Measurements from ENCODE around the gene PPP1R16B.

PPP1R16B gene

GRCh38 chr20:38855356-38855755 lies 49.9 kb downstream of the PPP1R16B start:
- Histone ChIP-seq H4K91ac (ENCODE audit: low read depth, low read length, poor library complexity) (no peak overlapping the region), H2BK5ac (ENCODE audit: low read length) (no peak overlapping the region), H3K4me2 (ENCODE audit: insufficient read depth, low read length, poor library complexity, severe bottlenecking) (no peak overlapping the region), H2BK15ac (ENCODE audit: low read length) (no peak overlapping the region), H3K79me1 (ENCODE audit: low read depth, low read length) (no peaks in the 10 kb centered on the region), H3K9me3 (replicated peaks in 1 of 2; ENCODE audit: control insufficient read depth in 2 of 2, insufficient read depth in 1 of 2, low read depth in 1 of 2, low read length in 2 of 2) (no peaks in the 10 kb centered on the region), H2AK5ac (ENCODE audit: low read depth, low read length) (no peak overlapping the region), H3K4me1 (ENCODE audit: control insufficient read depth in 2 of 2, insufficient read depth in 1 of 2, low read depth in 1 of 2, low read length in 2 of 2) (no peaks in the 10 kb centered on the region), H3K27me3 (ENCODE audit: control insufficient read depth in 3 of 3, insufficient read depth in 3 of 3, low read depth in 1 of 3, low read length in 3 of 3) (no peaks in the 10 kb centered on the region), H3K36me3 (replicated peaks in 1 of 2; ENCODE audit: control insufficient read depth in 2 of 2, insufficient read depth in 2 of 2, low read length in 2 of 2) (no peaks in the 10 kb centered on the region), H3K9ac (ENCODE audit: low read depth, low read length, poor library complexity) (no peak overlapping the region), H3K4me3 (ENCODE audit: low read length in 2 of 2) (no peak overlapping the region), H3K14ac (ENCODE audit: low read length) (no peak overlapping the region), H4K8ac (ENCODE audit: low read depth, low read length) (no peak overlapping the region), H2BK12ac (ENCODE audit: low read length) (no peak overlapping the region), H2AFZ (ENCODE audit: low read length) (no peak overlapping the region), H2BK120ac (ENCODE audit: low read depth, low read length) (no peak overlapping the region), H3K18ac (ENCODE audit: low read length) (peak overlapping the region; percentile 28), H3K27ac (replicated peaks; ENCODE audit: low read length) (no peak overlapping the region), H3K23ac (ENCODE audit: low read depth, low read length, poor library complexity) (no peak overlapping the region), H3K4ac (ENCODE audit: low read length) (no peak overlapping the region)
- no peak for DNase-seq (ENCODE audit: low spot score)
- no CpG with 5 or more reads among the region's 5 CpGs for whole genome bisulfite sequencing, 2 donors (ENCODE audit: extremely low coverage in 2 of 2, insufficient read length in 2 of 2, insufficient replicate concordance in 1 of 2)

- no CpG with 5 or more reads among the region's 2 CpGs for WGBS, 2 donors (ENCODE audit: extremely low coverage in 2 of 2, insufficient read length in 2 of 2, insufficient replicate concordance in 1 of 2)
- H3K36me3 ChIP-seq (replicated peaks in 1 of 2; ENCODE audit: control insufficient read depth in 2 of 2, insufficient read depth in 2 of 2, low read length in 2 of 2) = no peaks in the 10 kb centered on the region
- H2AFZ ChIP-seq (ENCODE audit: low read length) = no peak overlapping the region
- H3K79me1 ChIP-seq (ENCODE audit: low read depth, low read length) = no peaks in the 10 kb centered on the region
- no peak overlapping the region for H4K8ac ChIP-seq (ENCODE audit: low read depth, low read length)
- no peak overlapping the region for H3K4me2 ChIP-seq (ENCODE audit: insufficient read depth, low read length, poor library complexity, severe bottlenecking)
- H3K23ac ChIP-seq (ENCODE audit: low read depth, low read length, poor library complexity) = no peak overlapping the region
- H2BK12ac ChIP-seq (ENCODE audit: low read length) = no peak overlapping the region
- no peak overlapping the region for H2BK5ac ChIP-seq (ENCODE audit: low read length)
- no peak overlapping the region for H4K91ac ChIP-seq (ENCODE audit: low read depth, low read length, poor library complexity)
- no peak overlapping the region for H3K4me3 ChIP-seq (ENCODE audit: low read length in 2 of 2)
- no peaks in the 10 kb centered on the region for H3K27me3 ChIP-seq (ENCODE audit: control insufficient read depth in 3 of 3, insufficient read depth in 3 of 3, low read depth in 1 of 3, low read length in 3 of 3)
- no peak overlapping the region for H3K14ac ChIP-seq (ENCODE audit: low read length)
- no peak for DNase-seq (ENCODE audit: low spot score)
- no peak overlapping the region for H3K27ac ChIP-seq (replicated peaks; ENCODE audit: low read length)
- H3K18ac ChIP-seq (ENCODE audit: low read length) = no peak overlapping the region
- H3K9me3 ChIP-seq (replicated peaks in 1 of 2; ENCODE audit: control insufficient read depth in 2 of 2, insufficient read depth in 1 of 2, low read depth in 1 of 2, low read length in 2 of 2) = no peaks in the 10 kb centered on the region
- H2AK5ac ChIP-seq (ENCODE audit: low read depth, low read length) = no peak overlapping the region
- H3K4ac ChIP-seq (ENCODE audit: low read length) = no peak overlapping the region
- no peaks in the 10 kb centered on the region for H3K4me1 ChIP-seq (ENCODE audit: control insufficient read depth in 2 of 2, insufficient read depth in 1 of 2, low read depth in 1 of 2, low read length in 2 of 2)
- H2BK15ac ChIP-seq (ENCODE audit: low read length) = no peak overlapping the region
- no peak overlapping the region for H2BK120ac ChIP-seq (ENCODE audit: low read depth, low read length)
- no peak overlapping the region for H3K9ac ChIP-seq (ENCODE audit: low read depth, low read length, poor library complexity)
Observed at GRCh38 chr20:38856570-38856969, 51.1 kb downstream of the PPP1R16B start.

- no peak overlapping the region for H2BK15ac ChIP-seq (ENCODE audit: low read length)
- no peaks in the 10 kb centered on the region for H3K36me3 ChIP-seq (replicated peaks in 1 of 2; ENCODE audit: control insufficient read depth in 2 of 2, insufficient read depth in 2 of 2, low read length in 2 of 2)
- no peak overlapping the region for H4K8ac ChIP-seq (ENCODE audit: low read depth, low read length)
- no peak overlapping the region for H3K27ac ChIP-seq (replicated peaks; ENCODE audit: low read length)
- H4K91ac ChIP-seq (ENCODE audit: low read depth, low read length, poor library complexity) = no peak overlapping the region
- H2BK5ac ChIP-seq (ENCODE audit: low read length) = no peak overlapping the region
- no peaks in the 10 kb centered on the region for H3K27me3 ChIP-seq (ENCODE audit: control insufficient read depth in 3 of 3, insufficient read depth in 3 of 3, low read depth in 1 of 3, low read length in 3 of 3)
- H3K4ac ChIP-seq (ENCODE audit: low read length) = no peak overlapping the region
- H3K4me2 ChIP-seq (ENCODE audit: insufficient read depth, low read length, poor library complexity, severe bottlenecking) = no peak overlapping the region
- no peaks in the 10 kb centered on the region for H3K4me1 ChIP-seq (ENCODE audit: control insufficient read depth in 2 of 2, insufficient read depth in 1 of 2, low read depth in 1 of 2, low read length in 2 of 2)
- H2AFZ ChIP-seq (ENCODE audit: low read length) = no peak overlapping the region
- no peak overlapping the region for H3K18ac ChIP-seq (ENCODE audit: low read length)
- no CpG with 5 or more reads among the region's 7 CpGs for WGBS, 2 donors (ENCODE audit: extremely low coverage in 2 of 2, insufficient read length in 2 of 2, insufficient replicate concordance in 1 of 2)
- no peaks in the 10 kb centered on the region for H3K79me1 ChIP-seq (ENCODE audit: low read depth, low read length)
- DNase-seq (ENCODE audit: low spot score) = no peak
- H3K23ac ChIP-seq (ENCODE audit: low read depth, low read length, poor library complexity) = no peak overlapping the region
- H3K9me3 ChIP-seq (replicated peaks in 1 of 2; ENCODE audit: control insufficient read depth in 2 of 2, insufficient read depth in 1 of 2, low read depth in 1 of 2, low read length in 2 of 2) = no peaks in the 10 kb centered on the region
- H2BK120ac ChIP-seq (ENCODE audit: low read depth, low read length) = no peak overlapping the region
- H3K9ac ChIP-seq (ENCODE audit: low read depth, low read length, poor library complexity) = no peak overlapping the region
- H3K14ac ChIP-seq (ENCODE audit: low read length) = no peak overlapping the region
- no peak overlapping the region for H2AK5ac ChIP-seq (ENCODE audit: low read depth, low read length)
- H3K4me3 ChIP-seq (ENCODE audit: low read length in 2 of 2) = no peak overlapping the region
- no peak overlapping the region for H2BK12ac ChIP-seq (ENCODE audit: low read length)
Observed at GRCh38 chr20:38857703-38858102, 52.2 kb downstream of the PPP1R16B start.

- no peaks in the 10 kb centered on the region for H3K4me1 ChIP-seq (ENCODE audit: control insufficient read depth in 2 of 2, insufficient read depth in 1 of 2, low read depth in 1 of 2, low read length in 2 of 2)
- no peak for DNase-seq (ENCODE audit: low spot score)
- H3K9ac ChIP-seq (ENCODE audit: low read depth, low read length, poor library complexity) = no peak overlapping the region
- H3K4me3 ChIP-seq (ENCODE audit: low read length in 2 of 2) = no peak overlapping the region
- H2BK120ac ChIP-seq (ENCODE audit: low read depth, low read length) = no peak overlapping the region
- no peaks in the 10 kb centered on the region for H3K79me1 ChIP-seq (ENCODE audit: low read depth, low read length)
- no peak overlapping the region for H3K18ac ChIP-seq (ENCODE audit: low read length)
- no peaks in the 10 kb centered on the region for H3K9me3 ChIP-seq (replicated peaks in 1 of 2; ENCODE audit: control insufficient read depth in 2 of 2, insufficient read depth in 1 of 2, low read depth in 1 of 2, low read length in 2 of 2)
- H2AFZ ChIP-seq (ENCODE audit: low read length) = no peak overlapping the region
- H3K4ac ChIP-seq (ENCODE audit: low read length) = no peak overlapping the region
- H3K27me3 ChIP-seq (ENCODE audit: control insufficient read depth in 3 of 3, insufficient read depth in 3 of 3, low read depth in 1 of 3, low read length in 3 of 3) = no peaks in the 10 kb centered on the region
- no peak overlapping the region for H4K91ac ChIP-seq (ENCODE audit: low read depth, low read length, poor library complexity)
- no peak overlapping the region for H3K14ac ChIP-seq (ENCODE audit: low read length)
- no peak overlapping the region for H2BK15ac ChIP-seq (ENCODE audit: low read length)
- H2AK5ac ChIP-seq (ENCODE audit: low read depth, low read length) = no peak overlapping the region
- H3K27ac ChIP-seq (replicated peaks; ENCODE audit: low read length) = no peak overlapping the region
- H3K4me2 ChIP-seq (ENCODE audit: insufficient read depth, low read length, poor library complexity, severe bottlenecking) = no peak overlapping the region
- H4K8ac ChIP-seq (ENCODE audit: low read depth, low read length) = no peak overlapping the region
- no peak overlapping the region for H2BK12ac ChIP-seq (ENCODE audit: low read length)
- no peaks in the 10 kb centered on the region for H3K36me3 ChIP-seq (replicated peaks in 1 of 2; ENCODE audit: control insufficient read depth in 2 of 2, insufficient read depth in 2 of 2, low read length in 2 of 2)
- no peak overlapping the region for H3K23ac ChIP-seq (ENCODE audit: low read depth, low read length, poor library complexity)
- no peak overlapping the region for H2BK5ac ChIP-seq (ENCODE audit: low read length)
- no CpG with 5 or more reads among the region's 9 CpGs for WGBS, 2 donors (ENCODE audit: extremely low coverage in 2 of 2, insufficient read length in 2 of 2, insufficient replicate concordance in 1 of 2)
Observed at GRCh38 chr20:38859070-38859690, 53.7 kb downstream of the PPP1R16B start.

Measured in neuronal stem cell (in vitro differentiated cells).